Uterus (tissue), 4 donors: Measurements from ENCODE around the gene ACBD6. TPM values are rescaled to one million over a fixed set of nuclear protein-coding genes. Genes with fewer than 3 reads are reported as not detected.

Experiments
- DNase-seq, 2 donors: peaks; one replicate each; pipeline ENCODE4 v3.0.0-alpha.2; 2019 to 2020
- H3K27ac ChIP-seq, 2 donors: fragments of 200-600 bp; sonication (generic); 1 replicate in 1 of 2; 2 replicates in 1 of 2; pipeline ENCODE4 v1.5.1; 2016 to 2018
- H3K27me3 ChIP-seq, 2 donors: fragments of 200-600 bp; sonication (generic); one replicate each; pipeline ENCODE4 v1.5.1; 2018 to 2019; ENCODE audit warnings: control low read depth in 1 of 2
- H3K36me3 ChIP-seq, 2 donors: fragments of 200-600 bp; sonication (generic); one replicate each; pipeline ENCODE4 v1.5.1; 2019; ENCODE audit warnings: control low read depth in 1 of 2
- H3K4me1 ChIP-seq, 2 donors: fragments of 200-600 bp; sonication (generic); one replicate each; pipeline ENCODE4 v1.5.1; 2018 to 2019; ENCODE audit warnings: control low read depth in 1 of 2
- H3K4me3 ChIP-seq, 2 donors: fragments of 200-600 bp; sonication (generic); 1 replicate in 1 of 2; 2 replicates in 1 of 2; pipeline ENCODE4 v1.5.1; 2018 to 2019; ENCODE audit warnings: mild to moderate bottlenecking in 1 of 2
- H3K9me3 ChIP-seq, 2 donors: fragments of 200-600 bp; sonication (generic); one replicate each; pipeline ENCODE4 v1.5.1; 2019; ENCODE audit warnings: control low read depth in 1 of 2
- CTCF ChIP-seq, 4 experiments: fragments of 200-600 bp in 2 of 4; fragments of 450-650 bp in 2 of 4; sonication (generic) in 2 of 4; IDR thresholded peaks; one replicate each; pipeline ENCODE4 v1.5.1; 2016 to 2019; ENCODE audit warnings: antibody characterized with exemption in 4 of 4, mild to moderate bottlenecking in 2 of 4, moderate library complexity in 1 of 4
- POLR2A ChIP-seq, 2 donors: fragments of 450-650 bp; IDR thresholded peaks; one replicate each; pipeline ENCODE4 v1.6.1; 2016; ENCODE audit warnings: antibody characterized with exemption in 2 of 2, mild to moderate bottlenecking in 1 of 2, moderate library complexity in 1 of 2
- intact Hi-C: fragments of 100-400 bp; cut with DNase I; formaldehyde crosslinking; loops from one replicate; pipeline ENCODE4 v1.15.1; 2023; ENCODE audit warnings: low total_unique reads
- total RNA-seq, 4 donors: library from RNA; depleted of rRNA in 3 of 4; stranded (reverse); fragments of >200 nt in 3 of 4; gene quantifications; one replicate each; pipeline versions ENCODE4 v1.1.0 to v1.2.4, GENCODE V29; 2014 to 2023
- donor health status: DM: yes; HTN: yes; CAD: no.

The ACBD6 gene
- total RNA-seq, 4 donors from 2014 or later: 22.1 to 54.7 (median 39.6) TPM

- Histone ChIP-seq H3K27me3 (no peaks in the 10 kb centered on the region), H3K9me3 (no peaks in the 10 kb centered on the region), H3K4me3 (no peak overlapping the region), H3K4me1 (no peaks in the 10 kb centered on the region), H3K36me3 (no peaks in the 10 kb centered on the region), H3K27ac (no peak overlapping the region)
- TF ChIP-seq POLR2A (IDR thresholded peaks at IDR 0.05): no peak
- TF ChIP-seq CTCF (IDR thresholded peaks at IDR 0.05): no peak
- intact Hi-C loops: no loop called here
- no peak for DNase-seq
These were observed 12.4 kb downstream of the ACBD6 start for GRCh38 chr1:180489976-180490375.

- DNase-seq: no peak
- Histone ChIP-seq H3K27ac (no peak overlapping the region), H3K9me3 (no peaks in the 10 kb centered on the region), H3K4me1 (no peaks in the 10 kb centered on the region), H3K36me3 (no peaks in the 10 kb centered on the region), H3K27me3 (no peaks in the 10 kb centered on the region), H3K4me3 (no peak overlapping the region)
- no peak for TF ChIP-seq CTCF (IDR thresholded peaks at IDR 0.05)
- no peak for TF ChIP-seq POLR2A (IDR thresholded peaks at IDR 0.05)
- intact Hi-C loops: no loop called here
These were observed 13.1 kb downstream of the ACBD6 start for GRCh38 chr1:180489313-180489712.

- Histone ChIP-seq H3K4me3 (no peak overlapping the region), H3K4me1 (no peaks in the 10 kb centered on the region), H3K9me3 (no peaks in the 10 kb centered on the region), H3K27ac (no peak overlapping the region), H3K36me3 (no peaks in the 10 kb centered on the region), H3K27me3 (no peaks in the 10 kb centered on the region)
- no peak for DNase-seq
- intact Hi-C loops: no loop called here
- TF ChIP-seq POLR2A (IDR thresholded peaks at IDR 0.05) (no peak), CTCF (IDR thresholded peaks at IDR 0.05) (no peak)
These were observed 13.7 kb downstream of the ACBD6 start for GRCh38 chr1:180488661-180489060.

GRCh38 chr1:180486092-180486491 lies 16.3 kb downstream of the ACBD6 start:
- no peak overlapping the region for H3K4me3 ChIP-seq
- H3K36me3 ChIP-seq: no peaks in the 10 kb centered on the region
- no peaks in the 10 kb centered on the region for H3K4me1 ChIP-seq
- H3K27ac ChIP-seq: no peak overlapping the region
- H3K27me3 ChIP-seq: no peaks in the 10 kb centered on the region
- TF ChIP-seq CTCF (IDR thresholded peaks at IDR 0.05) (no peak), POLR2A (IDR thresholded peaks at IDR 0.05) (no peak)
- no peaks in the 10 kb centered on the region for H3K9me3 ChIP-seq
- DNase-seq: no peak
- intact Hi-C loops: no loop called here

- Histone ChIP-seq H3K4me3 (no peak overlapping the region), H3K9me3 (no peaks in the 10 kb centered on the region), H3K27me3 (no peaks in the 10 kb centered on the region), H3K36me3 (no peaks in the 10 kb centered on the region), H3K4me1 (no peaks in the 10 kb centered on the region), H3K27ac (no peak overlapping the region)
- no peak for DNase-seq
- intact Hi-C loops: no loop called here
- no peak for TF ChIP-seq CTCF (IDR thresholded peaks at IDR 0.05)
- TF ChIP-seq POLR2A (IDR thresholded peaks at IDR 0.05): no peak
These were observed 17.9 kb downstream of the ACBD6 start for GRCh38 chr1:180484490-180484889.
